Measurements from ENCODE around the gene LSR.
"Not testable (repeated sequence)": the region's sequence is repeated elsewhere in the genome, so short reads cannot be mapped to it uniquely, and the experiment has no call there.

The LSR gene

DNA sequence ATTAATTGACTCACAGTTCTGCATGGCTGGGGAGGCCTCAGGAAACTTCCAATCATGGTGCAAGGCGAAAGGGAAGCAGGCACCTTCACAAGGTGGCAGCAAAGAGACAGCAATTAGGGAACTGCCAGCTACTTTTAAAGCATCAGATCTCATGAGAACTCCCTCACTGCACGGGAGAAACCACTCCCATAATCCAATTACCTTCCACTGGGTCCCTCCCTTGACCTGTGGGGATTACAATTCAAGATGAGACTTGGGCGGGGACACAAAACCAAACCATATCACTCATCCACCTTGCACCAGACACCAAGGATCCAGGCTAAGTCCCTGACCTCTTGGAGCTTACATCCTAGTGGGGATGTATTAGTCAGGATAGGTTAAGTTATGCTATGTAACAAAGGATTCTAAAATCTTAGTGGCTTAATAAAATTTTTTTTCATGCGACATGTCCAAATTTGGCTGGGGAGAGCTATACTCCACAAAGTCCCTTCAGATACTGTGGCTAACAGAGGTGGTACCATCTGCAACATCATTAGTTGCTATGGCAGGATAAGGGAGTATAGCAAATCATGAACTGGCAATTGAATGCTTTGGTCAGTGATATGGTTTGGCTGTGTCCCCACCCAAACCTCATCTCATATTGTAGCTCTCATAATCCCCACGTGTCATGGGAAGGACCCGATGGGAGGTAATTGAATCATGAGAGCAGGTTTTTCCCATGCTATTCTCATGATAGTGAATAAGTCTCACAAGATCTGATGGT lies 12.0 kb upstream of the LSR start:
- TF ChIP-seq JUND (IDR thresholded peaks at IDR 0.05; ENCODE audit: low read depth): no peak
- DNase-seq (ENCODE audit: low read depth in 1 of 2, low spot score in 1 of 2): peak in 1 of 2 experiments; percentile 58
- in situ Hi-C loops (cut with HindIII; ENCODE audit: low pct_unique_long_range_greater_than_20kb, low sequenced_read_pairs): no loop called here

GRCh38 chr19:35239597-35239996 lies 9.2 kb upstream of the LSR start:
- in situ Hi-C loops (cut with HindIII; ENCODE audit: low pct_unique_long_range_greater_than_20kb, low sequenced_read_pairs); DNase-seq (ENCODE audit: low read depth in 1 of 2, low spot score in 1 of 2): not testable (repeated sequence)

DNA sequence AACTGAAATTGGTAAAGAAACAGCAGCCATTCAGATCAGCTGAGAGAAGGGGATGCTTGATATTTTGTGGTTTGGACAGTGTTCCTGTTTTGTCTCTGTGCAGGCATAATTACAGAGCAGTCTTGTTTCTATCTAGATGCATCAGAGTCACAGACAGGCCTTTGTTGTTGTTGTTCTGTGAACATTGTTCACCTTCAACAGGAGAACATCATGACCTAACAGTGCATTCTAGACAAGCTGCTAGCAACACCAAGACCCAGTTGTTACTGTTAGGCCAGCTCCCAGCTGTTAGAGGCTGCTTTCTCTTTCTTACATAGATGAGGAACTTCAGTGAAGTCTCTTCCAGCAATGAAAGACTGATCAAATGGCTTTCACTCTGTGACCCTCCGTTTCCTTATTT lies 8.5 kb upstream of the LSR start:
- DNase-seq (ENCODE audit: low read depth in 1 of 2, low spot score in 1 of 2): no peak

DNA sequence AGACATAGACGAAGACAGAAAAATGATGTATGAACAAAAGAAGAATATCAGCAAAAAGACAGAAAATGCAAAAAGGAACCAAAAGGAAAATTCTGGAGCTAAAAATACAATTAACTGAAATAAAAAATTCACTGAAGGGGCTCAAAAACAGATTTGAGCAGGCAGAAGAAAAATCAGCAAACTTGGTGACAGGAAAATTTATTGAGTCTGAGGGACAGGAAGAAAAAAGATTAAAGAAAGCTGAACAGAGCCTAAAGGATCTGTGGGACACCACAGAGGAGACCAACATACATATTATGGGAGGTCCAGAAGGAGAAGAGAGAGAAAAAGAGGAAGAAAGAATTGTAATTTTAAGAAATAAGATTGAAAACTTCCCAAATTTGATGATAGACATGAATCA lies 7.4 kb upstream of the LSR start:
- no peak for DNase-seq (ENCODE audit: low read depth in 1 of 2, low spot score in 1 of 2)
- no peak for TF ChIP-seq JUND (IDR thresholded peaks at IDR 0.05; ENCODE audit: low read depth)
- in situ Hi-C loops (cut with HindIII; ENCODE audit: low pct_unique_long_range_greater_than_20kb, low sequenced_read_pairs): no loop called here

More for the DNA sequence above, 8.5 kb upstream of the LSR start:
- TF ChIP-seq JUND (IDR thresholded peaks at IDR 0.05; ENCODE audit: low read depth): no peak
- in situ Hi-C loops (cut with HindIII; ENCODE audit: low pct_unique_long_range_greater_than_20kb, low sequenced_read_pairs): no loop called here

DNA sequence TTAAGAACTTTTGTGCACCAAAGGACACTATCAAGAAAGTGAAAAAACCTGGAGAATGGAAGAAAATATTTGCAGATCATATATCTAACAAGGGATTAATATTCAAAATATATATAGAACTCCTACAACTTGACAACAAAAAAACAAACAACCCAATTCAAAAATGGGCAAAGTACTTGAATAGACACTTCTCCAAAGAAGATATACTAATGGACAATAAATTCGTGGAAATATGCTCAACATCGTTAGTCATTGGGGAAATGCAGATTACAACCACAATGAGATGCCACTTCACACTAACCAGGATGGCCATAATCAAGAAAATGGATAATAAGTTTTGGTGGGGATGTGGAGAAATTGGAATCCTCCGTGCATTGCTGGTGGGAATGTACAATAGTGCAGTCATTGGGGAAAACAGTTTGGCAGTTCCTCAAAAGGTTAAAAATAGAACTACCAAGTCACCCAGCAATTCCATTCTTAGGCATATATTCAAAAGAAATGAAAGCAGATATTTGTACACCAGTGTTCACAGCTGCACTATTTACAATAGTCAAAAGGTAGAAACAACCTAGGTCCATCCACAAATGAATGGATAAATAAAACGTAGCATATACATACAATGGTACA lies 2.2 kb upstream of the LSR start:
- in situ Hi-C loops (cut with HindIII; ENCODE audit: low pct_unique_long_range_greater_than_20kb, low sequenced_read_pairs): no loop called here
- TF ChIP-seq JUND (IDR thresholded peaks at IDR 0.05; ENCODE audit: low read depth): no peak
- DNase-seq (ENCODE audit: low read depth in 1 of 2, low spot score in 1 of 2): no peak

DNA sequence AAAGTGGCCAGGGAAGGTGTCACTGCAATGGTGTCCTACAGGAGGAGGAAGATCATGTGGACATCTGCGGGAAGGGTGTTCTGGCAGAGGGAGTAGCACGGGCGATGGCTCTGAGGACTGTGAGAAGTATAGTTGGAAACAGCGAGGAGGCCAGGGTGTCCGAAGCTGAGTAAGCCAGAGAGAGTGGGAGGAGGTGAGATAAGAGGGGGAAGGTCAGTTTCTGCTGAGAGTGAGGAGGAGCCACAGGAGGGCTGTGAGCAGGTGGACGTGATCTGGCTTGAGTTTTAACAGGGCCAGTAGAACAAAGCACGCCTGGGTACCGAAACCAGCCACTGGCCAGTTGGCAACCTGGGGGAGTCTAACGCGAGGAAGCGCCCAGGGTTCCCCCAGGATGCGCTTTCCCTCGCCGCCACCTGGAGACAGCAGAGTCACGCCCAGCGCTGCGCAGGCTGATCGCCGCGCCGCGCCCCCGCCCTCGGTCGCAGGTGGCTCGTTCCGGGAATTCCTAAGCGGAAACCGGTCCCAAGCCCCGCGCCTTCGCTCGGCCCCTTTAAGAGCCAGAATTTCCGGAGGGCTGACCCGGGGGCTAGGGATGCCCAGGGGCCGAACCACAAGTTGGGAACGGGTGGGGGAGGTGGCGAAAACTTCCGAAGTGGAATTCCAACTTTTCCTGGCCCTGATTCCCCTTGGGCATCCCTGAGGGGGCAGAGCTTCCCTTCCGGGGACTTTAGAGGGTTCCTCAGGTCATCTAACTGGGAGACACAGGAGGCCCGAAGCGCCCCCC lies 1.1 kb upstream of the LSR start:
- peak; percentile 59 to 95 for DNase-seq (ENCODE audit: low read depth in 1 of 2, low spot score in 1 of 2)
- in situ Hi-C loops (cut with HindIII; ENCODE audit: low pct_unique_long_range_greater_than_20kb, low sequenced_read_pairs): no loop called here
- TF ChIP-seq JUND (IDR thresholded peaks at IDR 0.05; ENCODE audit: low read depth): no peak

DNA sequence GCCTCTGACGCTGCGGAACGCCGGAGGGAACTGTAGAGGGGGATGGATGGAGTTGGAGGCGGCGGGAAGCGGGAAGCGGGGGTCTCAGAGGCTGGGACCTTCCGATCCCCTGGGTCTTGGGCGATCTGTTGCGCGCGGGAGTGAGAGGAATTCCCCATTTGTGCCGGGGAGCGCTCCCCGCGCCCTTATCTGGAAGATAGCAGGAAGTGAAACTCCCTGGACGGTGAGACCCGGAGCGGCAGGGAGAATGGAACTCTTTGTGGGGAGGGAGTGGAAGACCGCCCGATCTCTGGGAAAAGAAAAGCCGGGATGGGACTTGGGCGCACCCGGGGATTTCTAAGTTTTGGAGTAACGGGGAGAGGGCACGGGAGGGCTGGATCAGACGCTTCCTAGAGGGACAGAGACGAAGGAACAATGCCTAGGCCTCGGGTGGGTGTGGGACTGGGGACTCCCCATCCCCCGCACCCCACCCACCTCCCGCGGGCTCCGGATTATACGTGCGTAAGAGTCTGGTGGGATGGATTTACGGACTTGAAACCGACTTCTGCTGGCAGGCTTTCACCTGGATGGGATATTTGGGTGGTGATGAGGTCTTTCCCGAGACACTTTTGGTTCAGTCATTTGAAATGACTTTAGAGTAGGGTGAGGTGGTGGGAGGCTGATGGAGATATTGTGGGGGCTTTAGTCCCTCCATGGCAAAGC lies 495 bp downstream of the LSR start:
- in situ Hi-C loops (cut with HindIII; ENCODE audit: low pct_unique_long_range_greater_than_20kb, low sequenced_read_pairs): no loop called here
- no peak for DNase-seq (ENCODE audit: low read depth in 1 of 2, low spot score in 1 of 2)
- TF ChIP-seq JUND (IDR thresholded peaks at IDR 0.05; ENCODE audit: low read depth): no peak

DNA sequence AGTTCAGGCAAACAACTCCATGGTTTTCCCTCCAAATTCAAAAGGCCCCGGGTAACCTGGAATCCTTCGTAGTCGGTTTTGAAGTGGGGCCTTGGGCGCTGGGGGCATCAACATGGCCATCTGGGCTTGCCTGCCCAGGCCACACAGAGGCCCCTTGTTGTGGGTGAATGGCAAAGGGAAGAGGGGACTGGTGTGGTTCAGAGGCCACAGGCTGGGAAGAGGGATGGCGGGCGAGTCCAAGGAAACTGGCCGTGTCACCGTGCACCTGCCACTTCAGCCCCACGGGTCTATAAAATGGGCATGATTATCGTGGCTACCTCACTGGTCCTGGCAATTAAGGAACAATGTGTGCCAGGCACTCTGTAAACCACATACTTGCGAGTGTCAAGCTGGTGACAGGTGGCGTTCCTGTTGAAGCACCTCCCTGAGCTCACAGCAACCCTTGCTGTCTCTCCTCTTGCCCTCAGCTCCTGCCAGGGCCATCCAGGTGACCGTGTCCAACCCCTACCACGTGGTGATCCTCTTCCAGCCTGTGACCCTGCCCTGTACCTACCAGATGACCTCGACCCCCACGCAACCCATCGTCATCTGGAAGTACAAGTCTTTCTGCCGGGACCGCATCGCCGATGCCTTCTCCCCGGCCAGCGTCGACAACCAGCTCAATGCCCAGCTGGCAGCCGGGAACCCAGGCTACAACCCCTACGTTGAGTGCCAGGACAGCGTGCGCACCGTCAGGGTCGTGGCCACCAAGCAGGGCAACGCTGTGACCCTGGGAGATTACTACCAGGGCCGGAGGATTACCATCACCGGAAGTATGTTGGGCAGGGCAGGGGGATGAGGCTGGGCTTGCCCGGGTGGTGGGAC lies 1.3 kb downstream of the LSR start:
- no peak for TF ChIP-seq JUND (IDR thresholded peaks at IDR 0.05; ENCODE audit: low read depth)
- DNase-seq (ENCODE audit: low read depth in 1 of 2, low spot score in 1 of 2): no peak
- in situ Hi-C loops (cut with HindIII; ENCODE audit: low pct_unique_long_range_greater_than_20kb, low sequenced_read_pairs): no loop called here

DNA sequence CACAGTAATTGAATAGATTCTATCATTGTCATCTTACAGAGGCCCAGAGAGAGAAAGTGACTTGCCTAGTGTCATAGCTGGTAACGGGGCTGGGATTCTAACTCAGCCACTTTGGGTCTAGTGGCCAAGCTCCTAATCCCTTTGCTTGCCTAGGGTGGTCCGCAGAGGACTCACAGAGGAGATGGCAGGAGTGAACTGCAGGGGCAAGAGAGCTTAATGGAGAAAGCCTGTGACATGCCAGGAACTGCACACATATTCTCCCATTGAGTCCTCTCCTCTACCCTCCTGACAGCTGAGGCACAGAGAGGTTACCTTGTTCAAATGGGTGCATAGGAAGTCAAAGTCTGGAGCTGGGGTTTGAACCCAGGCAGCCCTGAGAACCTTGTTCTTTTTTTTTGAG lies 2.7 kb downstream of the LSR start:
- DNase-seq (ENCODE audit: low read depth in 1 of 2, low spot score in 1 of 2): no peak
- in situ Hi-C loops (cut with HindIII; ENCODE audit: low pct_unique_long_range_greater_than_20kb, low sequenced_read_pairs): no loop called here
- no peak for TF ChIP-seq JUND (IDR thresholded peaks at IDR 0.05; ENCODE audit: low read depth)

DNA sequence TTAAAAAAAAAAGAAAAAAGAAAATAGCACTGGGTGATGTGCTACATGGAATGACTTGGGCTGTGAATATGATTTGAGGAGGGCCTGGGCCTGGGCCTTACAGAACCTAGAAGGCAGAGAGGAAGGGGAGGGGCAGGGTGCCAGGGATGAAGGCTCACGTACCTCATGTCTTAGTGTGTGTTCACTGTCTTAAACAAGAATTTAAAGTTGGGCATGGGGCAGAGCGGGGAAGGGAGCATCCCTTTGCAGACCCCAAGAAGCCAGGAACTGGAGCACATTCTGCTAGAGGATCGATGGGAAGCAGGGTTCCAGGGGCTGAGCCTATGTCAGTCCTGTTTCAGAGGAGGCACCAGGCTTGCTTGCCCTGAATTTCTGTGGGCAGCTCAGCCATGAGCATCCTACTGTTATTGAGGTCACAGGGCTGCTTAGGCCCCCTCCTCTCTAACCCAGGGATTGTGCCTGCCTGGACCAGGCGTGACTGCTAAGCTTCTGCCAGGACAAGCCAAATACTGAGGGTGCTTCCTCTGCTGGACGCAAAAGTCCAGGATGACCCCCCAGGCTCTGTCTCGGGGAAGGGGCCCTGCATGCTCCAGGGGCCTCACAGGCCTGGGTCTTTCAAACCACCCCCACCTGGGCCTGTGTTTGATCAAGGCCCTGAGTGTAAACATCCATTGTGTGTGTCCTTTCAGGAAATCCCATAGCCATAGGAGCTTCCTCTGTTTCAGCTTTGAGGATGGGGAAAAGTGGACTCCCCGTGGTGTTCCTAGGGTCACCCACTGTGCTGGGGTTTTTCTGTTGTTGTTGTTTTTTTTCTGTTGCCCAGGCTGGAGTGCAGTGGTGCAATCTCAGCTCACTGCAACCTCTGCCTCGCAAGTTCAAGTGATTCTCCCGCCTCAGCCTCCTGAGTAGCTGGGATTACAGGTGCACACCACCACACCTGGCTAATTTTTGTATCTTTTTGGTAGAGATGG lies 4.8 kb downstream of the LSR start:
- TF ChIP-seq JUND (IDR thresholded peaks at IDR 0.05; ENCODE audit: low read depth): no peak
- DNase-seq (ENCODE audit: low read depth in 1 of 2, low spot score in 1 of 2): no peak
- in situ Hi-C loops (cut with HindIII; ENCODE audit: low pct_unique_long_range_greater_than_20kb, low sequenced_read_pairs): no loop called here
